Lower leg skin (tissue), 3 donors: Measurements from ENCODE around the gene CNPY3.

Experiments used
- POLR2A ChIP-seq, 2 donors: fragments of 450-650 bp; IDR thresholded peaks; one replicate each; pipeline ENCODE4 v1.6.1; 2016 to 2017; ENCODE audit warnings: antibody characterized with exemption in 2 of 2, mild to moderate bottlenecking in 1 of 2, moderate library complexity in 1 of 2
- TF ChIP-seq, protein P1 (sequence below), 3 donors: fragments of 450-650 bp; IDR thresholded peaks; one replicate each; pipeline ENCODE4 v1.5.1; 2016; ENCODE audit warnings: antibody characterized with exemption in 3 of 3, mild to moderate bottlenecking in 3 of 3, moderate library complexity in 2 of 3

DNA sequence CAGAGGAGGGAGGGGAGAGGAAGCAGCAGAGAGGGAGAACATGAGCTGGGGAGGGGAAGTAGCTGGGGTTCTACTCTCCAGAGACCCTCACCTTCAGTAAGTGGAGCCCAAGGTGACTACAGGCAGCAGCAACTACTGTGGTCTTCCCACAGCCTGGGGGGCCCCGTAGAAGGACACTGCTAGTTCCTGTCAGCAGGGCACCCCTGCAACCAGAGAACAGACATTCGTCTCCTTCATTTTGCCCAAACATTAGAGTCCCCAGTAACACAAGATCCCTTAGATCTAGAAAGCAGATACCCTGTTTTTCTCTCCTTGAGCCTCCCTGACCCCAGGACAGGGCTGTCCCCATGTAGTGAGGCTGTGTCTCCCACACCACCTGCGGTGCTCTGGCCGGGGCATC, 39.5 kb downstream of the CNPY3 start:
- TF ChIP-seq, protein P1, sequence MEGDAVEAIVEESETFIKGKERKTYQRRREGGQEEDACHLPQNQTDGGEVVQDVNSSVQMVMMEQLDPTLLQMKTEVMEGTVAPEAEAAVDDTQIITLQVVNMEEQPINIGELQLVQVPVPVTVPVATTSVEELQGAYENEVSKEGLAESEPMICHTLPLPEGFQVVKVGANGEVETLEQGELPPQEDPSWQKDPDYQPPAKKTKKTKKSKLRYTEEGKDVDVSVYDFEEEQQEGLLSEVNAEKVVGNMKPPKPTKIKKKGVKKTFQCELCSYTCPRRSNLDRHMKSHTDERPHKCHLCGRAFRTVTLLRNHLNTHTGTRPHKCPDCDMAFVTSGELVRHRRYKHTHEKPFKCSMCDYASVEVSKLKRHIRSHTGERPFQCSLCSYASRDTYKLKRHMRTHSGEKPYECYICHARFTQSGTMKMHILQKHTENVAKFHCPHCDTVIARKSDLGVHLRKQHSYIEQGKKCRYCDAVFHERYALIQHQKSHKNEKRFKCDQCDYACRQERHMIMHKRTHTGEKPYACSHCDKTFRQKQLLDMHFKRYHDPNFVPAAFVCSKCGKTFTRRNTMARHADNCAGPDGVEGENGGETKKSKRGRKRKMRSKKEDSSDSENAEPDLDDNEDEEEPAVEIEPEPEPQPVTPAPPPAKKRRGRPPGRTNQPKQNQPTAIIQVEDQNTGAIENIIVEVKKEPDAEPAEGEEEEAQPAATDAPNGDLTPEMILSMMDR (IDR thresholded peaks at IDR 0.05), result no peak
- no peak for TF ChIP-seq POLR2A (IDR thresholded peaks at IDR 0.05)
